GM12878 (cell line): ENCODE data around the gene CCSER1. TPM values are rescaled to one million over a fixed set of nuclear protein-coding genes. Genes with fewer than 3 reads are reported as not detected.
"Not testable (repeated sequence)": the region's sequence is repeated elsewhere in the genome, so short reads cannot be mapped to it uniquely, and the experiment has no call there.

ENCODE experiments used
- ATAC-seq: fragments of 200-7000 bp; cut with Tn5 transposase; 3 replicates; pipeline ENCODE4 v1.9.1; 2020; ENCODE audit warnings: mild to moderate bottlenecking, moderate library complexity
- BruUV-seq: library from RNA; stranded (reverse); fragments of 400-500 nt; replicated peaks from 2 replicates; lab custom pipeline; 2021; lab: Mats Ljungman, UMichigan
- CTCF ChIA-PET: fragments of 300-600 bp; sonication (Branson Sonifier 250); formaldehyde crosslinking; extraction: SDS; loops from one replicate; lab custom pipeline; 2021; ENCODE audit warnings: inconsistent platforms; lab: Yijun Ruan, JAX
- POLR2A ChIA-PET: fragments of 350-600 bp; formaldehyde crosslinking; extraction: SDS; loops from one replicate; lab custom pipeline; 2021; ENCODE audit warnings: inconsistent platforms; lab: Charles Lee
- RAD21 ChIA-PET: fragments of 300-600 bp; sonication (Branson Sonifier 250); formaldehyde crosslinking; loops from one replicate; lab custom pipeline; 2023; ENCODE audit warnings: antibody characterized with exemption; ENCODE audit not compliant: unreplicated experiment; lab: Charles Lee
- SMC1A ChIA-PET: fragments of 300-600 bp; sonication (Branson Sonifier 250); formaldehyde crosslinking; loops from one replicate; lab custom pipeline; 2023; ENCODE audit not compliant: unreplicated experiment, uncharacterized antibody; lab: Charles Lee
- DNase-seq: peaks from one replicate; pipeline ENCODE4 v3.0.0-alpha.2; 2011; ENCODE audit warnings: low read depth, low spot score
- FAIRE-seq: peaks from 3 replicates; lab custom pipeline; 2011; peaks lifted over from hg19 to GRCh38; lab: Jason Lieb, UNC
- H2AFZ ChIP-seq: 2 replicates; pipeline ENCODE4 v1.6.0; 2011; ENCODE audit warnings: low read depth, low read length, control low read depth; ENCODE audit not compliant: control insufficient read depth
- H3K27ac ChIP-seq: 2 replicates; pipeline ENCODE4 v1.5.1; 2011; ENCODE audit warnings: control low read depth; ENCODE audit not compliant: control insufficient read depth, insufficient read depth
- H3K27me3 ChIP-seq, 2 experiments: replicated peaks in 1 of 2; 2 replicates each; pipeline versions ENCODE4 v1.6.0 to v1.6.1; 2011; ENCODE audit warnings: low read length in 1 of 2; ENCODE audit not compliant: control insufficient read depth in 2 of 2, insufficient read depth in 2 of 2
- H3K36me3 ChIP-seq, 2 experiments: 2 replicates each; pipeline ENCODE4 v1.5.1; 2011; ENCODE audit warnings: low read length in 1 of 2; ENCODE audit not compliant: control insufficient read depth in 2 of 2, insufficient read depth in 2 of 2
- H3K4me1 ChIP-seq: 2 replicates; pipeline ENCODE4 v1.6.1; 2011; ENCODE audit warnings: mild to moderate bottlenecking, low read length, moderate library complexity, mixed read lengths; ENCODE audit not compliant: control insufficient read depth, insufficient read depth
- H3K4me2 ChIP-seq: 2 replicates; pipeline ENCODE4 v1.6.0; 2011; ENCODE audit warnings: control low read depth; ENCODE audit not compliant: control insufficient read depth, insufficient read depth
- H3K4me3 ChIP-seq: fragments of 200-600 bp; sonication (generic); 2 replicates; pipeline ENCODE4 v1.5.1; 2016
- H3K79me2 ChIP-seq: 2 replicates; pipeline ENCODE4 v1.6.0; 2011; ENCODE audit warnings: low read length; ENCODE audit not compliant: control insufficient read depth, insufficient read depth
- H3K9ac ChIP-seq: 2 replicates; pipeline ENCODE4 v1.8.0; 2011; ENCODE audit warnings: low read length, control low read depth, mixed read lengths; ENCODE audit not compliant: control insufficient read depth, insufficient read depth
- H3K9me3 ChIP-seq: replicated peaks from 3 replicates; pipeline ENCODE4 v1.5.1; 2011; ENCODE audit warnings: mild to moderate bottlenecking, low read length; ENCODE audit not compliant: control insufficient read depth, insufficient read depth
- H4K20me1 ChIP-seq: 2 replicates; pipeline ENCODE4 v1.6.0; 2011; ENCODE audit not compliant: control insufficient read depth, insufficient read depth
- NR2F1 ChIP-seq: fragments of 450-650 bp; conservative IDR thresholded peaks from 2 replicates; pipeline ENCODE4 v1.6.1; 2017; ENCODE audit warnings: mild to moderate bottlenecking
- YBX1 ChIP-seq: fragments of 450-650 bp; IDR thresholded peaks from 2 replicates; pipeline ENCODE4 v1.6.1; 2016; ENCODE audit warnings: antibody characterized with exemption
- ZZZ3 ChIP-seq: IDR thresholded peaks from 2 replicates; pipeline ENCODE4 v1.6.1; 2011; ENCODE audit warnings: low read depth; ENCODE audit not compliant: control insufficient read depth, insufficient read length
- WGBS: methylation state at CpG from one replicate; pipeline ENCODE4 v1.1.6; 2016; ENCODE audit warnings: low lambda C conversion rate; ENCODE audit not compliant: insufficient replicate concordance, insufficient coverage; ENCODE audit errors: missing lambda C conversion rate; 5-methylcytosine and 5-hydroxymethylcytosine counted together
- in situ Hi-C: fragments of 300-500 bp; cut with MboI; formaldehyde crosslinking; loops from 9 replicates; pipeline ENCODE4 v1.14.3; 2018; ENCODE audit warnings: mixed read lengths
- intact Hi-C: fragments of 100-400 bp; cut with micrococcal nuclease; formaldehyde crosslinking; loops from one replicate; pipeline ENCODE4 v1.14.2; 2022; ENCODE audit not compliant: unreplicated experiment
- polyA plus RNA-seq, 11 experiments: library from polyadenylated mRNA; depleted of rRNA in 4 of 11; unstranded in 6 of 11; stranded (reverse) in 5 of 11; fragments of >200 nt; fragmentation: Nextera tagmentation in 4 of 11; fragmentation: Illumina TruSeq in 1 of 11; extraction: Ambion mirVana in 4 of 11; extraction: Trizol in 1 of 11; gene quantifications; 1 replicate in 1 of 11; 2 replicates in 10 of 11; pipeline versions ENCODE4 v1.2.1 to v1.2.3, GENCODE V29; 2011 to 2016; ENCODE audit warnings: inconsistent platforms in 2 of 11, missing spikeins in 2 of 11, low read depth in 1 of 11
- total RNA-seq, 4 experiments: library from RNA; depleted of rRNA in 3 of 4; stranded (reverse); fragments of >200 nt in 3 of 4; fragmentation: Illumina TruSeq in 1 of 4; extraction: Trizol in 1 of 4; gene quantifications; 2 replicates each; pipeline versions ENCODE4 v1.2.1 to v1.2.3, GENCODE V29; 2013 to 2021
- TF ChIP-seq, protein P1 (sequence below): fragments of 450-650 bp; IDR thresholded peaks from 2 replicates; pipeline ENCODE4 v1.6.1; 2017; ENCODE audit warnings: mild to moderate bottlenecking, moderate library complexity
- TF ChIP-seq, protein P2 (sequence below): fragments of 450-650 bp; IDR thresholded peaks from 2 replicates; pipeline ENCODE4 v1.6.1; 2017; ENCODE audit warnings: mild to moderate bottlenecking, low read depth, inconsistent platforms; ENCODE audit not compliant: poor library complexity, severe bottlenecking

Gene CCSER1
- total and polyA plus RNA-seq, 10 of the 15 experiments (the other 5 are each of a cell fraction or from before 2014, with no cell fraction given) = 0.22 to 2.7 (median 1.0) TPM

DNA sequence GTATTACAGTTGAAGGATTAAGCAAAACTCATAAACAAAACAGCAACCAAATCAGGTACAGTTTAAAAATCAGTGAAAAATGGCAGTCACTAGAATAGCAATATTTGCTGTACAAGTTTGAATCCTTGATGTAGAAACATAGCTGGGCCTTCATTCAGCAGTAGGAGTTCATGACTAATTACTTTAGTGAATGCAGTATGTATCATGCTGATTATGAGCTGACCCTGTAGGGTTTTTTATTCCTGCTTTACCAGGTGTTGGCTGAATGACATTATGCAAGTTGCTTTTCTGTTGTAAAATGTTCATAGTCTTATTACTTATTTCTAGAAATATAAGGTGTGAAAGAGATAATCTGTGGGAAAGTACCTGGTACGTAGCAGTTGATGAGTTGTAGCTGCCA lies 179.6 kb downstream of the CCSER1 start (continued):
- TF ChIP-seq, protein P1, sequence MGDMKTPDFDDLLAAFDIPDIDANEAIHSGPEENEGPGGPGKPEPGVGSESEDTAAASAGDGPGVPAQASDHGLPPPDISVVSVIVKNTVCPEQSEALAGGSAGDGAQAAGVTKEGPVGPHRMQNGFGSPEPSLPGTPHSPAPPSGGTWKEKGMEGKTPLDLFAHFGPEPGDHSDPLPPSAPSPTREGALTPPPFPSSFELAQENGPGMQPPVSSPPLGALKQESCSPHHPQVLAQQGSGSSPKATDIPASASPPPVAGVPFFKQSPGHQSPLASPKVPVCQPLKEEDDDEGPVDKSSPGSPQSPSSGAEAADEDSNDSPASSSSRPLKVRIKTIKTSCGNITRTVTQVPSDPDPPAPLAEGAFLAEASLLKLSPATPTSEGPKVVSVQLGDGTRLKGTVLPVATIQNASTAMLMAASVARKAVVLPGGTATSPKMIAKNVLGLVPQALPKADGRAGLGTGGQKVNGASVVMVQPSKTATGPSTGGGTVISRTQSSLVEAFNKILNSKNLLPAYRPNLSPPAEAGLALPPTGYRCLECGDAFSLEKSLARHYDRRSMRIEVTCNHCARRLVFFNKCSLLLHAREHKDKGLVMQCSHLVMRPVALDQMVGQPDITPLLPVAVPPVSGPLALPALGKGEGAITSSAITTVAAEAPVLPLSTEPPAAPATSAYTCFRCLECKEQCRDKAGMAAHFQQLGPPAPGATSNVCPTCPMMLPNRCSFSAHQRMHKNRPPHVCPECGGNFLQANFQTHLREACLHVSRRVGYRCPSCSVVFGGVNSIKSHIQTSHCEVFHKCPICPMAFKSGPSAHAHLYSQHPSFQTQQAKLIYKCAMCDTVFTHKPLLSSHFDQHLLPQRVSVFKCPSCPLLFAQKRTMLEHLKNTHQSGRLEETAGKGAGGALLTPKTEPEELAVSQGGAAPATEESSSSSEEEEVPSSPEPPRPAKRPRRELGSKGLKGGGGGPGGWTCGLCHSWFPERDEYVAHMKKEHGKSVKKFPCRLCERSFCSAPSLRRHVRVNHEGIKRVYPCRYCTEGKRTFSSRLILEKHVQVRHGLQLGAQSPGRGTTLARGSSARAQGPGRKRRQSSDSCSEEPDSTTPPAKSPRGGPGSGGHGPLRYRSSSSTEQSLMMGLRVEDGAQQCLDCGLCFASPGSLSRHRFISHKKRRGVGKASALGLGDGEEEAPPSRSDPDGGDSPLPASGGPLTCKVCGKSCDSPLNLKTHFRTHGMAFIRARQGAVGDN = no peak
- TF ChIP-seq NR2F1 (no peak), ZZZ3 (no peak), YBX1 (no peak)
- TF ChIP-seq, protein P2, sequence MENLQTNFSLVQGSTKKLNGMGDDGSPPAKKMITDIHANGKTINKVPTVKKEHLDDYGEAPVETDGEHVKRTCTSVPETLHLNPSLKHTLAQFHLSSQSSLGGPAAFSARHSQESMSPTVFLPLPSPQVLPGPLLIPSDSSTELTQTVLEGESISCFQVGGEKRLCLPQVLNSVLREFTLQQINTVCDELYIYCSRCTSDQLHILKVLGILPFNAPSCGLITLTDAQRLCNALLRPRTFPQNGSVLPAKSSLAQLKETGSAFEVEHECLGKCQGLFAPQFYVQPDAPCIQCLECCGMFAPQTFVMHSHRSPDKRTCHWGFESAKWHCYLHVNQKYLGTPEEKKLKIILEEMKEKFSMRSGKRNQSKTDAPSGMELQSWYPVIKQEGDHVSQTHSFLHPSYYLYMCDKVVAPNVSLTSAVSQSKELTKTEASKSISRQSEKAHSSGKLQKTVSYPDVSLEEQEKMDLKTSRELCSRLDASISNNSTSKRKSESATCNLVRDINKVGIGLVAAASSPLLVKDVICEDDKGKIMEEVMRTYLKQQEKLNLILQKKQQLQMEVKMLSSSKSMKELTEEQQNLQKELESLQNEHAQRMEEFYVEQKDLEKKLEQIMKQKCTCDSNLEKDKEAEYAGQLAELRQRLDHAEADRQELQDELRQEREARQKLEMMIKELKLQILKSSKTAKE = no peak
- TF ChIP-seq, all 136 proteins: peak for 0

DNA sequence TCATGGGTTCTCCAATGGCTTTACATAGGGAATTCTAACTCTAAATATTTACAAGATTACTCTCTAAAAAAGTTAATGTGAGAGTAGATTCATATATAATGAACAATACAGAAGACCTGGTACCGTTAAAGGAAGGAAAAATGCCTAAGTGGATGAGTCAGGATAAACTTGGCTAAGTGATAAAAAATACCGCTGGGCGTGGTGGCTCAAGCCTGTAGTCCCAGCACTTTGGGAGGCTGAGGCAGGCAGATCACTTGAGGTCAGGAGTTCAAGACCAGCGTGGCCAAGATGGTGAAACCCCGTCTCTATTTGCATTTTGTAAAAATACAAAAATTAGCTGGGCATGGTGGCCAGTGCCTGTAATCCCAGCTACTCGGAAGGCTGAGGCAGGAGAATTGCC lies 189.9 kb downstream of the CCSER1 start:
- H3K9ac ChIP-seq, SMC1A ChIA-PET, H3K36me3 ChIP-seq, CTCF ChIA-PET, in situ Hi-C loops, intact Hi-C loops, POLR2A ChIA-PET, H2AFZ ChIP-seq, ATAC-seq, H3K27ac ChIP-seq, DNase-seq, H3K4me2 ChIP-seq, H4K20me1 ChIP-seq, BruUV-seq, RAD21 ChIA-PET, H3K9me3 ChIP-seq, H3K4me3 ChIP-seq, H3K27me3 ChIP-seq, H3K79me2 ChIP-seq, H3K4me1 ChIP-seq, FAIRE-seq: not testable (repeated sequence)
- 21% methylated on average over 6 of the region's 6 CpGs for WGBS
